Measurements from ENCODE around the gene MAPKAPK2.

DNA sequence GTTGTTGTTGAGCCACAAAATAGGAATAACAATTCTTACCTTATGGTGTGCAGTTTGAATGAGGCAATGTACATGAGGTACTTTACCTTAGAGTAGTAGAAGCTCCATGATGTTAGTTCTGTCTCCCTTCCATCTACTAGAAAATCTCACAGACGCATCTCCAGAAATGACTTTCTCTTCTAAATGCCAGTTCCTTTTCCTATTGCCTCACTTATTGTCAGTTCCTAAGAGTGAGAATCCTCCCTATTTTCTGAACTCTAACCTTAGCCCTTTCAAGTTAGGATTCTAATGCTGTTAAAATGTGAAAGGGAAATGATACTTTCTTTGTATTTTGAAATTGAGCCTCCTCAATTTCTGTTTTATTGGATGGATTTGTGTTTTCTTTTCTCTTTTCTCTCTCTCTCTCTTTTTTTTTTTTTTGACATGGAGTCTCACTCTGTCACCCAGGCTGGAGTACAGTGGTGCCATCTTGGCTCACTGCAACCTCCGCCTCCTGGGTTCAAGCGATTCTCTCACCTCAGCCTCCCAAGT is 18.6 kb upstream of the MAPKAPK2 start:
- TF ChIP-seq, protein P1, sequence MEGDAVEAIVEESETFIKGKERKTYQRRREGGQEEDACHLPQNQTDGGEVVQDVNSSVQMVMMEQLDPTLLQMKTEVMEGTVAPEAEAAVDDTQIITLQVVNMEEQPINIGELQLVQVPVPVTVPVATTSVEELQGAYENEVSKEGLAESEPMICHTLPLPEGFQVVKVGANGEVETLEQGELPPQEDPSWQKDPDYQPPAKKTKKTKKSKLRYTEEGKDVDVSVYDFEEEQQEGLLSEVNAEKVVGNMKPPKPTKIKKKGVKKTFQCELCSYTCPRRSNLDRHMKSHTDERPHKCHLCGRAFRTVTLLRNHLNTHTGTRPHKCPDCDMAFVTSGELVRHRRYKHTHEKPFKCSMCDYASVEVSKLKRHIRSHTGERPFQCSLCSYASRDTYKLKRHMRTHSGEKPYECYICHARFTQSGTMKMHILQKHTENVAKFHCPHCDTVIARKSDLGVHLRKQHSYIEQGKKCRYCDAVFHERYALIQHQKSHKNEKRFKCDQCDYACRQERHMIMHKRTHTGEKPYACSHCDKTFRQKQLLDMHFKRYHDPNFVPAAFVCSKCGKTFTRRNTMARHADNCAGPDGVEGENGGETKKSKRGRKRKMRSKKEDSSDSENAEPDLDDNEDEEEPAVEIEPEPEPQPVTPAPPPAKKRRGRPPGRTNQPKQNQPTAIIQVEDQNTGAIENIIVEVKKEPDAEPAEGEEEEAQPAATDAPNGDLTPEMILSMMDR (IDR thresholded peaks at IDR 0.05), result no peak
- TF ChIP-seq POLR2AphosphoS5 (IDR thresholded peaks at IDR 0.05), result no peak

Data from upper lobe of left lung (tissue), 4 donors.